H54 (cell line): ENCODE measurements around the gene GNAQ.
"Not testable (repeated sequence)": the region's sequence is repeated elsewhere in the genome, so short reads cannot be mapped to it uniquely, and the experiment has no call there.

Source experiments
- DNase-seq: peaks from one replicate; pipeline ENCODE4 v3.0.0; 2011; ENCODE audit warnings: low spot score, mixed read lengths; ENCODE audit not compliant: insufficient read length
- FAIRE-seq: peaks from 3 replicates; lab custom pipeline; 2011; peaks lifted over from hg19 to GRCh38; lab: Jason Lieb, UNC
- POLR2A ChIP-seq: IDR thresholded peaks from 2 replicates; pipeline ENCODE4 v1.6.1; 2011; ENCODE audit warnings: low read depth, mild to moderate bottlenecking, low read length

The GNAQ gene

GRCh38 chr9:78031444-78031892 lies at the start of gene GNAQ:
GNAQ (minus strand) TSS chr9:78031811; CDS start chr9:78031235, 576 bp downstream.
- TF ChIP-seq POLR2A: no peak
- no peak for FAIRE-seq
- peak; percentile 48 for DNase-seq

GRCh38 chr9:78074385-78075291 lies 43.0 kb upstream of the GNAQ start:
- no peak for DNase-seq
- FAIRE-seq: no peak
- TF ChIP-seq POLR2A: no peak

- TF ChIP-seq POLR2A: no peak
- no peak for DNase-seq
- FAIRE-seq: no peak
These were observed 42.1 kb upstream of the GNAQ start for GRCh38 chr9:78073722-78074121.

GRCh38 chr9:78072586-78073199 lies 41.1 kb upstream of the GNAQ start:
- FAIRE-seq (no peak), DNase-seq (no peak)
- TF ChIP-seq POLR2A: no peak

GRCh38 chr9:78070521-78070920 lies 38.9 kb upstream of the GNAQ start:
- TF ChIP-seq POLR2A: no peak
- no peak for FAIRE-seq
- no peak for DNase-seq

- DNase-seq (no peak), FAIRE-seq (no peak)
- TF ChIP-seq POLR2A: no peak
These were observed 32.5 kb upstream of the GNAQ start for GRCh38 chr9:78064075-78064474.

- TF ChIP-seq POLR2A: no peak
- DNase-seq (no peak), FAIRE-seq (peak; percentile 15)
These were observed 31.1 kb upstream of the GNAQ start for GRCh38 chr9:78062710-78063109.

- not testable (repeated sequence) for FAIRE-seq, DNase-seq
These were observed 22.6 kb upstream of the GNAQ start for GRCh38 chr9:78054218-78054617.

- FAIRE-seq (no peak), DNase-seq (no peak)
These were observed 22.0 kb upstream of the GNAQ start for GRCh38 chr9:78053627-78054026.

GRCh38 chr9:78050421-78050820 lies 18.8 kb upstream of the GNAQ start:
- FAIRE-seq (no peak), DNase-seq (no peak)
- TF ChIP-seq POLR2A: no peak

More at GRCh38 chr9:78053627-78054026, 22.0 kb upstream of the GNAQ start:
- TF ChIP-seq POLR2A: no peak

- FAIRE-seq: peak; percentile 43
- DNase-seq: no peak
- no peak for TF ChIP-seq POLR2A
These were observed 17.9 kb upstream of the GNAQ start for GRCh38 chr9:78049484-78049883.

GRCh38 chr9:78047106-78047505 lies 15.5 kb upstream of the GNAQ start:
- FAIRE-seq (no peak), DNase-seq (no peak)
- TF ChIP-seq POLR2A: no peak

- no peak for TF ChIP-seq POLR2A
- DNase-seq (no peak), FAIRE-seq (peak; percentile 43)
These were observed 14.5 kb upstream of the GNAQ start for GRCh38 chr9:78046112-78046511.

GRCh38 chr9:78044886-78045285 lies 13.3 kb upstream of the GNAQ start:
- DNase-seq (no peak), FAIRE-seq (peak; percentile 48)
- no peak for TF ChIP-seq POLR2A
